SK-N-DZ (cell line): ENCODE measurements around the gene KAT2B.

ENCODE experiments used
- small RNA-seq, 2 experiments: library from RNA; depleted of rRNA; stranded (forward); fragments of <200 nt; gene quantifications; one replicate each; pipeline ENCODE3, GENCODE V24; 2014

The KAT2B gene

Small RNA genes within 50 kb of the gene (small RNA-seq; reads per million reads assigned to genes)
- gene MIR3135A (0 to 0.04 reads per million in 2 experiments), gene RNU4-85P (0.03 to 0.09 reads per million in 2 experiments), gene RPL39P18 (0 reads per million in 2 experiments)
